ENCODE results near the gene BBS9. TPM values are rescaled to one million over a fixed set of nuclear protein-coding genes. Genes with fewer than 3 reads are reported as not detected.

Gene BBS9
- total and polyA plus RNA-seq, 2 experiments from 2014 or later: 27.2 to 66.1 TPM

- no peak overlapping the region for H3K4me3 Mint-ChIP-seq
- peaks cover 20% of the 10 kb centered on the region for H3K4me1 Mint-ChIP-seq
- no peak overlapping the region for H3K27ac ChIP-seq (ENCODE audit: low read depth)
- H3K4me3 ChIP-seq: no peak overlapping the region
- H3K36me3 Mint-ChIP-seq (ENCODE audit: low read depth): no peaks in the 10 kb centered on the region
- H3K27me3 Mint-ChIP-seq (ENCODE audit: insufficient read depth, low read depth, poor library complexity): peaks cover 2% of the 10 kb centered on the region
- H3K79me2 ChIP-seq (replicated peaks; ENCODE audit: insufficient read depth): no peaks in the 10 kb centered on the region
- H3K9me2 ChIP-seq (ENCODE audit: insufficient read depth): no peaks in the 10 kb centered on the region
- no peak for DNase-seq (ENCODE audit: low spot score)
- H3K27ac Mint-ChIP-seq: no peak overlapping the region
- H4K20me1 ChIP-seq (replicated peaks; ENCODE audit: insufficient read depth): no peaks in the 10 kb centered on the region
- H2AFZ ChIP-seq: no peak overlapping the region
- H3F3A ChIP-seq (replicated peaks; ENCODE audit: low read depth): no peaks in the 10 kb centered on the region
- no peak for ATAC-seq
- no peak overlapping the region for H3K4me2 ChIP-seq
- H3K9me3 Mint-ChIP-seq: no peaks in the 10 kb centered on the region
- H3K36me3 ChIP-seq (ENCODE audit: insufficient read depth): no peaks in the 10 kb centered on the region
- TF ChIP-seq NANOG (IDR thresholded peaks at IDR 0.05; ENCODE audit: borderline replicate concordance): no peak
- no peak for TF ChIP-seq POLR2AphosphoS5 (IDR thresholded peaks at IDR 0.05; ENCODE audit: low read depth)
- TF ChIP-seq EZH2phosphoT487 (IDR thresholded peaks at IDR 0.05; ENCODE audit: unreplicated experiment): no peak
- TF ChIP-seq, protein P1, sequence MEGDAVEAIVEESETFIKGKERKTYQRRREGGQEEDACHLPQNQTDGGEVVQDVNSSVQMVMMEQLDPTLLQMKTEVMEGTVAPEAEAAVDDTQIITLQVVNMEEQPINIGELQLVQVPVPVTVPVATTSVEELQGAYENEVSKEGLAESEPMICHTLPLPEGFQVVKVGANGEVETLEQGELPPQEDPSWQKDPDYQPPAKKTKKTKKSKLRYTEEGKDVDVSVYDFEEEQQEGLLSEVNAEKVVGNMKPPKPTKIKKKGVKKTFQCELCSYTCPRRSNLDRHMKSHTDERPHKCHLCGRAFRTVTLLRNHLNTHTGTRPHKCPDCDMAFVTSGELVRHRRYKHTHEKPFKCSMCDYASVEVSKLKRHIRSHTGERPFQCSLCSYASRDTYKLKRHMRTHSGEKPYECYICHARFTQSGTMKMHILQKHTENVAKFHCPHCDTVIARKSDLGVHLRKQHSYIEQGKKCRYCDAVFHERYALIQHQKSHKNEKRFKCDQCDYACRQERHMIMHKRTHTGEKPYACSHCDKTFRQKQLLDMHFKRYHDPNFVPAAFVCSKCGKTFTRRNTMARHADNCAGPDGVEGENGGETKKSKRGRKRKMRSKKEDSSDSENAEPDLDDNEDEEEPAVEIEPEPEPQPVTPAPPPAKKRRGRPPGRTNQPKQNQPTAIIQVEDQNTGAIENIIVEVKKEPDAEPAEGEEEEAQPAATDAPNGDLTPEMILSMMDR (conservative IDR thresholded peaks at IDR 0.05; ENCODE audit: low read depth in 2 of 2): no peak
- TF ChIP-seq STAT1 (IDR thresholded peaks at IDR 0.05; ENCODE audit: unreplicated experiment): no peak
- TF ChIP-seq, protein P2, sequence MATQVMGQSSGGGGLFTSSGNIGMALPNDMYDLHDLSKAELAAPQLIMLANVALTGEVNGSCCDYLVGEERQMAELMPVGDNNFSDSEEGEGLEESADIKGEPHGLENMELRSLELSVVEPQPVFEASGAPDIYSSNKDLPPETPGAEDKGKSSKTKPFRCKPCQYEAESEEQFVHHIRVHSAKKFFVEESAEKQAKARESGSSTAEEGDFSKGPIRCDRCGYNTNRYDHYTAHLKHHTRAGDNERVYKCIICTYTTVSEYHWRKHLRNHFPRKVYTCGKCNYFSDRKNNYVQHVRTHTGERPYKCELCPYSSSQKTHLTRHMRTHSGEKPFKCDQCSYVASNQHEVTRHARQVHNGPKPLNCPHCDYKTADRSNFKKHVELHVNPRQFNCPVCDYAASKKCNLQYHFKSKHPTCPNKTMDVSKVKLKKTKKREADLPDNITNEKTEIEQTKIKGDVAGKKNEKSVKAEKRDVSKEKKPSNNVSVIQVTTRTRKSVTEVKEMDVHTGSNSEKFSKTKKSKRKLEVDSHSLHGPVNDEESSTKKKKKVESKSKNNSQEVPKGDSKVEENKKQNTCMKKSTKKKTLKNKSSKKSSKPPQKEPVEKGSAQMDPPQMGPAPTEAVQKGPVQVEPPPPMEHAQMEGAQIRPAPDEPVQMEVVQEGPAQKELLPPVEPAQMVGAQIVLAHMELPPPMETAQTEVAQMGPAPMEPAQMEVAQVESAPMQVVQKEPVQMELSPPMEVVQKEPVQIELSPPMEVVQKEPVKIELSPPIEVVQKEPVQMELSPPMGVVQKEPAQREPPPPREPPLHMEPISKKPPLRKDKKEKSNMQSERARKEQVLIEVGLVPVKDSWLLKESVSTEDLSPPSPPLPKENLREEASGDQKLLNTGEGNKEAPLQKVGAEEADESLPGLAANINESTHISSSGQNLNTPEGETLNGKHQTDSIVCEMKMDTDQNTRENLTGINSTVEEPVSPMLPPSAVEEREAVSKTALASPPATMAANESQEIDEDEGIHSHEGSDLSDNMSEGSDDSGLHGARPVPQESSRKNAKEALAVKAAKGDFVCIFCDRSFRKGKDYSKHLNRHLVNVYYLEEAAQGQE (IDR thresholded peaks at IDR 0.05; ENCODE audit: unreplicated experiment): no peak
- TF ChIP-seq CREB1 (CRISPR knock-in tag; IDR thresholded peaks at IDR 0.05; ENCODE audit: low read depth): no peak
- no peak for TF ChIP-seq ZNF114 (CRISPR knock-in tag; IDR thresholded peaks at IDR 0.05)
- TF ChIP-seq ETS1 (IDR thresholded peaks at IDR 0.05): no peak
- no peak for TF ChIP-seq ZNF331 (CRISPR knock-in tag; IDR thresholded peaks at IDR 0.05; ENCODE audit: low read depth)
- TF ChIP-seq, protein P3, sequence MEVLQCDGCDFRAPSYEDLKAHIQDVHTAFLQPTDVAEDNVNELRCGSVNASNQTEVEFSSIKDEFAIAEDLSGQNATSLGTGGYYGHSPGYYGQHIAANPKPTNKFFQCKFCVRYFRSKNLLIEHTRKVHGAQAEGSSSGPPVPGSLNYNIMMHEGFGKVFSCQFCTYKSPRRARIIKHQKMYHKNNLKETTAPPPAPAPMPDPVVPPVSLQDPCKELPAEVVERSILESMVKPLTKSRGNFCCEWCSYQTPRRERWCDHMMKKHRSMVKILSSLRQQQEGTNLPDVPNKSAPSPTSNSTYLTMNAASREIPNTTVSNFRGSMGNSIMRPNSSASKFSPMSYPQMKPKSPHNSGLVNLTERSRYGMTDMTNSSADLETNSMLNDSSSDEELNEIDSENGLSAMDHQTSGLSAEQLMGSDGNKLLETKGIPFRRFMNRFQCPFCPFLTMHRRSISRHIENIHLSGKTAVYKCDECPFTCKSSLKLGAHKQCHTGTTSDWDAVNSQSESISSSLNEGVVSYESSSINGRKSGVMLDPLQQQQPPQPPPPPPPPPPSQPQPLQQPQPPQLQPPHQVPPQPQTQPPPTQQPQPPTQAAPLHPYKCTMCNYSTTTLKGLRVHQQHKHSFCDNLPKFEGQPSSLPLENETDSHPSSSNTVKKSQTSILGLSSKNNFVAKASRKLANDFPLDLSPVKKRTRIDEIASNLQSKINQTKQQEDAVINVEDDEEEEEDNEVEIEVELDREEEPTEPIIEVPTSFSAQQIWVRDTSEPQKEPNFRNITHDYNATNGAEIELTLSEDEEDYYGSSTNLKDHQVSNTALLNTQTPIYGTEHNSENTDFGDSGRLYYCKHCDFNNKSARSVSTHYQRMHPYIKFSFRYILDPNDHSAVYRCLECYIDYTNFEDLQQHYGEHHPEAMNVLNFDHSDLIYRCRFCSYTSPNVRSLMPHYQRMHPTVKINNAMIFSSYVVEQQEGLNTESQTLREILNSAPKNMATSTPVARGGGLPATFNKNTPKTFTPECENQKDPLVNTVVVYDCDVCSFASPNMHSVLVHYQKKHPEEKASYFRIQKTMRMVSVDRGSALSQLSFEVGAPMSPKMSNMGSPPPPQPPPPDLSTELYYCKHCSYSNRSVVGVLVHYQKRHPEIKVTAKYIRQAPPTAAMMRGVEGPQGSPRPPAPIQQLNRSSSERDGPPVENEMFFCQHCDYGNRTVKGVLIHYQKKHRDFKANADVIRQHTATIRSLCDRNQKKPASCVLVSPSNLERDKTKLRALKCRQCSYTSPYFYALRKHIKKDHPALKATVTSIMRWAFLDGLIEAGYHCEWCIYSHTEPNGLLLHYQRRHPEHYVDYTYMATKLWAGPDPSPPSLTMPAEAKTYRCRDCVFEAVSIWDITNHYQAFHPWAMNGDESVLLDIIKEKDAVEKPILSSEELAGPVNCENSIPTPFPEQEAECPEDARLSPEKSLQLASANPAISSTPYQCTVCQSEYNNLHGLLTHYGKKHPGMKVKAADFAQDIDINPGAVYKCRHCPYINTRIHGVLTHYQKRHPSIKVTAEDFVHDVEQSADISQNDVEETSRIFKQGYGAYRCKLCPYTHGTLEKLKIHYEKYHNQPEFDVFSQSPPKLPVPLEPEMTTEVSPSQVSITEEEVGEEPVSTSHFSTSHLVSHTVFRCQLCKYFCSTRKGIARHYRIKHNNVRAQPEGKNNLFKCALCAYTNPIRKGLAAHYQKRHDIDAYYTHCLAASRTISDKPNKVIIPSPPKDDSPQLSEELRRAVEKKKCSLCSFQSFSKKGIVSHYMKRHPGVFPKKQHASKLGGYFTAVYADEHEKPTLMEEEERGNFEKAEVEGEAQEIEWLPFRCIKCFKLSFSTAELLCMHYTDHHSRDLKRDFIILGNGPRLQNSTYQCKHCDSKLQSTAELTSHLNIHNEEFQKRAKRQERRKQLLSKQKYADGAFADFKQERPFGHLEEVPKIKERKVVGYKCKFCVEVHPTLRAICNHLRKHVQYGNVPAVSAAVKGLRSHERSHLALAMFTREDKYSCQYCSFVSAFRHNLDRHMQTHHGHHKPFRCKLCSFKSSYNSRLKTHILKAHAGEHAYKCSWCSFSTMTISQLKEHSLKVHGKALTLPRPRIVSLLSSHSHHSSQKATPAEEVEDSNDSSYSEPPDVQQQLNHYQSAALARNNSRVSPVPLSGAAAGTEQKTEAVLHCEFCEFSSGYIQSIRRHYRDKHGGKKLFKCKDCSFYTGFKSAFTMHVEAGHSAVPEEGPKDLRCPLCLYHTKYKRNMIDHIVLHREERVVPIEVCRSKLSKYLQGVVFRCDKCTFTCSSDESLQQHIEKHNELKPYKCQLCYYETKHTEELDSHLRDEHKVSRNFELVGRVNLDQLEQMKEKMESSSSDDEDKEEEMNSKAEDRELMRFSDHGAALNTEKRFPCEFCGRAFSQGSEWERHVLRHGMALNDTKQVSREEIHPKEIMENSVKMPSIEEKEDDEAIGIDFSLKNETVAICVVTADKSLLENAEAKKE (CRISPR knock-in tag; IDR thresholded peaks at IDR 0.05): no peak
- TF ChIP-seq JUNB (IDR thresholded peaks at IDR 0.05; ENCODE audit: unreplicated experiment): no peak
- no peak for TF ChIP-seq EZH2 (IDR thresholded peaks at IDR 0.05; ENCODE audit: low read depth, unreplicated experiment)
- H3K4me1 ChIP-seq (ENCODE audit: insufficient read depth): peaks cover 28% of the 10 kb centered on the region
- H3K27me3 ChIP-seq (ENCODE audit: insufficient read depth): no peaks in the 10 kb centered on the region
Measured at GRCh38 chr7:33258491-33258951, 129.2 kb downstream of the BBS9 start.

All from GM23338 (cell line).